ENCODE results near the gene TSSC4.

The TSSC4 gene

DNA sequence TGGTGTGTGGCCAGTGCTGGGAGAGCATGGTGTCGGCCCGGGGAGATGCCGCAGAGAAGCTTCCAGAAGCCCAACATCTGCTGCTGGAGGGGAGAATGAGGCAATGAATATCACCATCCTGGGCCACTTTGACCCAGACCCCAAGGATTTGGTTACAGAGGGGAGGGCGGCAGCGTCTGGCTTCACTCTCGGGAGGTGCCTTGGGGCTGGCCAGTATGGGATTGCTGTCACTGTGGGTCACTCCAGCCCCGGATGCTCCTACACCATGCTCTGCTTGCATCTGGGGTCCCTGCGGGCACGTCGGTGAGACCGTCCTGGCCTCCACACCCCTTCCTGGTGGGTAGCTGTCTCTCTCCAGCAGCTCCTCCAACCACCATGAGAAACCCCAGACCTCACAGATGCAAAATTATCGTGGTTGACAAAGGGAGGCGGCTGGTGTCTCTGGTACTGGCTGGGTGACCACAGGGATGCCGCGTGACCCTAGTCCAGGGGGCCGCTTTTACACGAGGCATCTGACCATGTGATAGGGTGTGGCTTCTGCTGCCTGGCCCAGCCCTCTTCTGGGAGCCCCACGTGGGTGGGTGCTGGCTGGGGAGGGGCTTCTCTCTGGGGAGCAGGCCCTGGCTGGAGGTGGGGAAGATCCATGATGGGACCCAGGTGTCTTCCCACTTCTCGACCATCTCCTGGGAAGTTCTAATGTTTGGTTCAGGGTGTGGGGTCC lies 49.9 kb downstream of the TSSC4 start:
- no peak for DNase-seq

DNA sequence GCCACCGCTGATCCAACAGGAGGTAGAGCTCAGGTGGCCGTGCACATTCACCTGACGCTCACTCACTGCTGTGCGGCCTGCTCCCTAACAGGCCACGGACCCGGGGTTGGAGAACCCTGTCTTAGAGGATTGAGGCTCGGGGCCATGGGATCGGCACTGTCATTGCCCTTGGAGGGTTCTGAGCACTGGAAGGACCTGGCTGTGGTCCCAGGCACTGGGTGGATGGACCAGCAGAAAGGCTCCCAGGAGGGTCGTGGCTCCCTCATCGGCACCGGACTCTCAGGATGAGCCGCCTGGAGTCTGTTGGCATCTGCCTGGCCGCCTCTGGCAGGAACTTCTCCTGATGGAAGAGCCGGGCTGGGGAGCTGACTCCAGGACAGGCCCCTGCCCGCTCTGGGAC lies 50.8 kb downstream of the TSSC4 start:
- no peak for DNase-seq

GRCh38 chr11:2451916-2452315 lies 51.4 kb downstream of the TSSC4 start:
- no peak for DNase-seq

- DNase-seq = no peak
Measured at GRCh38 chr11:2452321-2453012, 51.9 kb downstream of the TSSC4 start.

DNA sequence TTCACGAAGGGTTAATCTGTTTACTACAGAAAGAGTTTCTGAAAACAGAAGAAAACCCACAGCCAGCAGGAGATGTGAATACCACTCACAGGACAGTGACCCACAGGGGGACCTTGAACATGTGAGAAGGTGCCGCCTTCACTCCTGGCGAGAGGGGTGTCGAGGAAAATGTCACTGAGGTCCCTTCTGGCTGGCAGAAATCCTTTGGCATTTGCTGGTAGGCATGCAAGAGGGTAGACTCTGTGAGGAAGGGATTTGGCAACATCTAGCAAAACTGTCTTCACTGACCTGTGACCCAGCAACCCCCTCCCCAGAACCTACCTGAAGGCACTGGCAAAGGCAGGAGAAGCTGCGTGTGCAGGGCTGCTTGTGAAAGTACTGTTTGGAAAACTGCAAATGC lies 52.9 kb downstream of the TSSC4 start:
- no peak for DNase-seq
